Testis (tissue), 3 donors: ENCODE data around the gene FSD2. TPM values are rescaled to one million over a fixed set of nuclear protein-coding genes. Genes with fewer than 3 reads are reported as not detected.
A peak's percentile ranks its signal among the peaks of the same experiment; 100 is the strongest.

ENCODE experiments used
- DNase-seq: peaks from one replicate; pipeline ENCODE4 v3.0.0-alpha.2; 2019
- H3K27ac ChIP-seq, 2 donors: fragments of 200-600 bp; sonication (generic); one replicate each; pipeline ENCODE4 v1.5.1; 2019
- H3K27me3 ChIP-seq: fragments of 200-600 bp; sonication (generic); one replicate; pipeline ENCODE4 v1.5.1; 2019
- H3K36me3 ChIP-seq: fragments of 200-600 bp; sonication (generic); one replicate; pipeline ENCODE4 v1.5.1; 2017; ENCODE audit warnings: low read depth; ENCODE audit errors: missing control alignments
- H3K4me1 ChIP-seq: fragments of 200-600 bp; sonication (generic); one replicate; pipeline ENCODE4 v1.5.1; 2019
- H3K4me3 ChIP-seq, 2 donors: fragments of 200-600 bp; sonication (generic); one replicate each; pipeline ENCODE4 v1.5.1; 2017 to 2019
- H3K9me3 ChIP-seq: fragments of 200-600 bp; sonication (generic); one replicate; pipeline ENCODE4 v1.5.1; 2017
- POLR2A ChIP-seq: fragments of 450-650 bp; IDR thresholded peaks from one replicate; pipeline ENCODE4 v1.6.1; 2017; ENCODE audit warnings: antibody characterized with exemption, mild to moderate bottlenecking, moderate library complexity
- WGBS, 2 donors: methylation state at CpG; one replicate each; pipeline ENCODE4 v1.1.5; 2018; 5-methylcytosine and 5-hydroxymethylcytosine counted together
- intact Hi-C: fragments of 100-400 bp; cut with DNase I; formaldehyde crosslinking; loops from one replicate; pipeline ENCODE4 v1.15.1; 2023; ENCODE audit warnings: low total_unique reads
- polyA plus RNA-seq: library from polyadenylated mRNA; stranded (reverse); fragments of 350-450 nt; fragmentation: Illumina TruSeq; extraction: RNeasy Lipid Tissue Mini Kit (QIAGEN cat#74804); gene quantifications from one replicate; pipeline ENCODE4 v1.2.3, GENCODE V29; 2014; ENCODE audit warnings: low read depth, low replicate concordance; ENCODE audit not compliant: insufficient read depth
- total RNA-seq, 2 donors: library from RNA; depleted of rRNA; stranded (reverse); fragments of >200 nt; gene quantifications; one replicate each; pipeline ENCODE4 v1.2.3, GENCODE V29; 2016
- TF ChIP-seq, protein P1 (sequence below), 3 experiments: fragments of 450-650 bp in 2 of 3; fragments of 200-600 bp in 1 of 3; sonication (generic) in 1 of 3; IDR thresholded peaks; one replicate each; pipeline ENCODE4 v1.5.1; 2016 to 2019; ENCODE audit warnings: antibody characterized with exemption in 3 of 3, mild to moderate bottlenecking in 2 of 3, moderate library complexity in 1 of 3

The FSD2 gene
- total and polyA plus RNA-seq, 3 donors from 2014 or later: 0.19 to 0.95 TPM; not detected in 1

DNA sequence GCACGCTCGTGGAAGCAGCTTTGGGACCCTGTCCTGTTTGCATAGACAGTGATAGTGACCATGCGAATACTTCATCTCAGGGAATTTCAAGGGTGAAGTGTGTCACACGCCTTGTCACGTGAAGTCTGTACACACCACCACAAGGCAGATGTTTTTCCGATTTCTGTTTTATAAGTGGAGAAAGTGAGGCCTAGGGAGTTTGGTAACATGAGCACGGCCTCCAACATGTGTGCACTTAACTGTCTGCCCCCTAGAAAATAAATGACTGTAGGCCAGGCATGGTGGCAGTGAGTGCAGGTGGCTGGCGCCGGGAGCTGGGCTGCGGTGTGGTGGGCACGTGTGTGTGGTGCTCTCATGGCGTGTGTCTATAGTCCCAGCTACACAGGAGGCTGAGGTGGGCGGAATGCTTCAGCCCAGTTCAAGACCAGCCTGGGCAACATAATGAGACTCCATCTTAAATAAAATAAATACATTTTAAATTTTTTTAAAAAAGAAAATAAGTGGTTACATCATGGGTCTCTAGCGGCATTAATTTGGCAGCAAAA, 45.5 kb upstream of the FSD2 start:
- TF ChIP-seq POLR2A: no peak
- TF ChIP-seq, protein P1, sequence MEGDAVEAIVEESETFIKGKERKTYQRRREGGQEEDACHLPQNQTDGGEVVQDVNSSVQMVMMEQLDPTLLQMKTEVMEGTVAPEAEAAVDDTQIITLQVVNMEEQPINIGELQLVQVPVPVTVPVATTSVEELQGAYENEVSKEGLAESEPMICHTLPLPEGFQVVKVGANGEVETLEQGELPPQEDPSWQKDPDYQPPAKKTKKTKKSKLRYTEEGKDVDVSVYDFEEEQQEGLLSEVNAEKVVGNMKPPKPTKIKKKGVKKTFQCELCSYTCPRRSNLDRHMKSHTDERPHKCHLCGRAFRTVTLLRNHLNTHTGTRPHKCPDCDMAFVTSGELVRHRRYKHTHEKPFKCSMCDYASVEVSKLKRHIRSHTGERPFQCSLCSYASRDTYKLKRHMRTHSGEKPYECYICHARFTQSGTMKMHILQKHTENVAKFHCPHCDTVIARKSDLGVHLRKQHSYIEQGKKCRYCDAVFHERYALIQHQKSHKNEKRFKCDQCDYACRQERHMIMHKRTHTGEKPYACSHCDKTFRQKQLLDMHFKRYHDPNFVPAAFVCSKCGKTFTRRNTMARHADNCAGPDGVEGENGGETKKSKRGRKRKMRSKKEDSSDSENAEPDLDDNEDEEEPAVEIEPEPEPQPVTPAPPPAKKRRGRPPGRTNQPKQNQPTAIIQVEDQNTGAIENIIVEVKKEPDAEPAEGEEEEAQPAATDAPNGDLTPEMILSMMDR (IDR thresholded peaks at IDR 0.05): no peak
- H3K36me3 ChIP-seq: no peaks in the 10 kb centered on the region
- H3K27ac ChIP-seq: no peak overlapping the region
- H3K27me3 ChIP-seq: no peaks in the 10 kb centered on the region
- intact Hi-C loops: no loop called here
- no peak for DNase-seq
- H3K9me3 ChIP-seq: no peaks in the 10 kb centered on the region
- no peak overlapping the region for H3K4me3 ChIP-seq
- H3K4me1 ChIP-seq: peaks cover 14% of the 10 kb centered on the region
- WGBS, 2 donors: 90 to 96% methylated on average over 14 of the region's 14 CpGs

DNA sequence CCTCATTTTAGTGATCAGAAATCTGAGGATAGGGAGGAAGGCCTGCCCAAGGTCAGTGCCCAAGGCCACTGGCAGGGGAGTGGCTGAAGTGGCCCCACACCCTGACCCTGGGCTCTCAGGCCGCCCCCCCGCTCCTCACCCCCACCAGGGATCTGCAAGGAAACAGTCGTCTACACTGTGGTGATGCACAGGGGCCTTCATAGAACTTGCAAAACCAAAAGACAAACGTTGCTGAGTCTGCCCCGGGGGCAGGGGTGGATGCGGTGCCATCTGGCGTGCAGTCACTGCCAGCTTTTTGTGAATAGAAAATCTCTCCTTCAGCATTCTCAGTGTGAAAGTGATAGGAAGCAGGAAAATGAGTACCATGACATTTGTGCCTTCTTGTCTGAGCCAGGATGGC, 44.9 kb upstream of the FSD2 start:
- Histone ChIP-seq H3K4me1 (peaks cover 11% of the 10 kb centered on the region), H3K9me3 (no peaks in the 10 kb centered on the region), H3K36me3 (no peaks in the 10 kb centered on the region), H3K27ac (no peak overlapping the region), H3K4me3 (no peak overlapping the region), H3K27me3 (no peaks in the 10 kb centered on the region)
- 50 to 65% methylated on average over 7 of the region's 7 CpGs for WGBS, 2 donors
- no peak for TF ChIP-seq POLR2A
- TF ChIP-seq, protein P1 (IDR thresholded peaks at IDR 0.05): no peak
- intact Hi-C loops: no loop called here
- DNase-seq: no peak

DNA sequence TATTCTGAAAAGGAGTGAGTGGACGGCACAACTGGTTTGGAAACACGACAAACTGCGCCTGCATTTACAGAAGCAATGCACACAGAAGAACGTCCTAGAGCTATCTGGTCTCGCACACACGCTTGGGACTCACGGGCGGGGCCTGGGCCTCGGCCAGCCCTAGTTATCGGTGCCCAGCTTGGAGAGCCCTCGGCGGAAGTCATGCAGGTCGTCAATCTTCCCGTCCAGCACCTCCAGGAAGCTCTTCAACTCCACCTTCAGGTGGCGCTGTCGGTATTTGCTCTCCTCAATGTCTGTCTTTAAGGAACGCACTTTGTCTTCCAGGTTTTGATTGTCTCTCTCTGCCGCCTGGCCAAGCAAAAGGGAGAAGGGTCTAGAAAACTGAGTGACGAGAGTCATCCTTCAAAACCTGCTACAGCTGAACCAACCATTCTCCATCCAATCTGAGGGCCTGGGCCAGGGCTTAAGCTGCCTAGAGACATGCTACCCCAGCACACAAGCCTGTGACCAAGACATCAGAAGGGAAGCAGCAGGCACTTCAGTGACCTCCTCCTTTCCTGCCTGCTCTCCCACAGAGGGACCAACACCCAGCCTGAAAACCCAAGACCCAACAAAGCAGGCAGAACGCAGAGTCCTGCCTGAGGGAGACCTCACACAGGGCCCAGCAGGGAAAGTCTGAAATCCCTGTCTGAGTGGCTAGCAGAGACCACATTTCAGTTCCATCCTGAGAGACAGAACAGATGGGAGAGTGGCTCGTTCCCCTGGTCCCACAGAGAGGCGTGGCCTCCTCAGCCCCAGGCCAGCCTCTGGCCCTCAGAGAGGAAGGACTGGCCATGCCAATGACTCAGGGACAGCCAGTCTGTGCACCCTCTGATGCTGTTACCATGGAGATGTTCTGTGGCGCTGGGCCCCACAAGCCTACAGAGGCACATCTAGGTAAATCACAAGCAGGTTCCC, 44.0 kb upstream of the FSD2 start:
- 30 to 58% methylated on average over 22 to 23 of the region's 23 CpGs for WGBS, 2 donors
- TF ChIP-seq, protein P1 (IDR thresholded peaks at IDR 0.05): peak; percentile 67 to 71 (median 68)
- TF ChIP-seq POLR2A: no peak
- no peaks in the 10 kb centered on the region for H3K9me3 ChIP-seq
- peaks cover 11% of the 10 kb centered on the region for H3K4me1 ChIP-seq
- H3K27ac ChIP-seq: peak overlapping the region in 1 of 2 donors; percentile 28
- no peak overlapping the region for H3K4me3 ChIP-seq
- no peaks in the 10 kb centered on the region for H3K27me3 ChIP-seq
- no peaks in the 10 kb centered on the region for H3K36me3 ChIP-seq
- peak; percentile 87 for DNase-seq
- intact Hi-C loops: no loop called here

DNA sequence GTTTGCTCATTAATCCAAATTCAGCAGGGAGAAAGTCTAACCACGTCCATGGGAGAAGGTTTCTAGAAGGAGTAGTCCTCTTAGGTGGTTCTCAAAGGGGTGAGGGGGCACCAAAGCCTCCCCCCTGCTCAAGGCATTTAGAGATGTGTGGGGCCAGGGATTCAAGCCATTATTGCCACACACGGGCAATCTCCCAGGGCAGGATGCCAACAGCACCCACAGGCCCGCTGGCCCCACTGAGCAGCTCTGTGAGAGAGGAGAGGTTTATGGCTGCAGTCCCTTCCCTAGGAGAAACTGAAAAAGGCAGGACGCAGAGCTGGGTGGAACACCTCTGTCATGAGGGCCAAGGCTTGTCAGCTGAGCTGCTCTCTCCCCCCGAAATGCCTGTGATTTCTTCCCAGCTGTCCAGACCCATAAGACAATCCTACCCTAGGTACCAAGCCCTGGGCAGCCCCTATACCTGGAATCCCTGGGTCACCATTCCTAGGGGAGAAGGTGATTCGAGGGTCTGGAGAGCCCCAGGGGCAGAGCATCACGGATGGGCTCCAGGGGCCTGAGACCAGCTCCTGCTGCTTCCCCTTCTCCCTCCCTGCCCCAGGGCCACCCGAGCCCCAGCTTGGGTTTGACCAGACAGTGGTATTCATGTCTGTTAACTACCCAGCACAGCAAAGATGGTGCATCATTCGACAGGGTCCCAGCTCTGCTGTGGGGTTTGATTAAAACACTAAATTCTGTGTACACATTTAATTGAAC, 42.5 kb upstream of the FSD2 start:
- peaks cover 11% of the 10 kb centered on the region for H3K4me1 ChIP-seq
- no peak overlapping the region for H3K27ac ChIP-seq
- no peak for TF ChIP-seq POLR2A
- TF ChIP-seq, protein P1 (IDR thresholded peaks at IDR 0.05): no peak
- no peak overlapping the region for H3K4me3 ChIP-seq
- H3K36me3 ChIP-seq: no peaks in the 10 kb centered on the region
- intact Hi-C loops: no loop called here
- no peaks in the 10 kb centered on the region for H3K9me3 ChIP-seq
- 85 to 90% methylated on average over 7 to 9 of the region's 9 CpGs for WGBS, 2 donors
- DNase-seq: no peak
- H3K27me3 ChIP-seq: no peaks in the 10 kb centered on the region
